ENCODE results near the gene MIER2.
"Not testable (repeated sequence)": the region's sequence is repeated elsewhere in the genome, so short reads cannot be mapped to it uniquely, and the experiment has no call there.

GRCh38 chr19:380618-381219 lies 36.1 kb upstream of the MIER2 start:
- TF ChIP-seq CTCF (conservative IDR thresholded peaks at IDR 0.05); ZFX (IDR thresholded peaks at IDR 0.05): not testable (repeated sequence)
